ENCODE measurements around the gene ZWINT. TPM values are rescaled to one million over a fixed set of nuclear protein-coding genes. Genes with fewer than 3 reads are reported as not detected.

Gene ZWINT
- 213 and 214 TPM in 2 replicates for polyA plus RNA-seq (2014; cell fraction: cytosol; rRNA removed)
- polyA plus RNA-seq (2014; cell fraction: nucleus; rRNA removed) = 431 and 468 TPM in 2 replicates

GRCh38 chr10:56360967-56361612, at the start of gene ZWINT:
Gene ZWINT (minus strand): TSS chr10:56361259. CDS start chr10:56361236, 23 bp downstream.
- peak; percentile 97 for DNase-seq (ENCODE audit: low spot score)

- no peak for DNase-seq (ENCODE audit: low spot score)
Measured at GRCh38 chr10:56383806-56384205, 22.7 kb upstream of the ZWINT start.

- DNase-seq (ENCODE audit: low spot score) = no peak
Measured at GRCh38 chr10:56370217-56371113, 9.4 kb upstream of the ZWINT start.

GRCh38 chr10:56360583-56360966, 484 bp downstream of the ZWINT start:
- no peak for DNase-seq (ENCODE audit: low spot score)

- no peak for DNase-seq (ENCODE audit: low spot score)
Measured at GRCh38 chr10:56359837-56360236, 1.2 kb downstream of the ZWINT start.

GRCh38 chr10:56357018-56357417, 4.0 kb downstream of the ZWINT start:
- DNase-seq (ENCODE audit: low spot score) = no peak

- DNase-seq (ENCODE audit: low spot score) = no peak
Measured at GRCh38 chr10:56351909-56352630, 9.0 kb downstream of the ZWINT start.

- no peak for DNase-seq (ENCODE audit: low spot score)
Measured at GRCh38 chr10:56349611-56350010, 11.4 kb downstream of the ZWINT start.

- no peak for DNase-seq (ENCODE audit: low spot score)
Measured at GRCh38 chr10:56348101-56348500, 13.0 kb downstream of the ZWINT start.

- no peak for DNase-seq (ENCODE audit: low spot score)
Measured at GRCh38 chr10:56346845-56347415, 14.1 kb downstream of the ZWINT start.

- no peak for DNase-seq (ENCODE audit: low spot score)
Measured at GRCh38 chr10:56341612-56342011, 19.4 kb downstream of the ZWINT start.

GRCh38 chr10:56329961-56330360, 31.1 kb downstream of the ZWINT start:
- no peak for DNase-seq (ENCODE audit: low spot score)

- no peak for DNase-seq (ENCODE audit: low spot score)
Measured at GRCh38 chr10:56327118-56327517, 33.9 kb downstream of the ZWINT start.

GRCh38 chr10:56319386-56319785, 41.7 kb downstream of the ZWINT start:
- DNase-seq (ENCODE audit: low spot score) = no peak

GRCh38 chr10:56318816-56319215, 42.2 kb downstream of the ZWINT start:
- no peak for DNase-seq (ENCODE audit: low spot score)

- no peak for DNase-seq (ENCODE audit: low spot score)
Measured at GRCh38 chr10:56317603-56318002, 43.5 kb downstream of the ZWINT start.

- no peak for DNase-seq (ENCODE audit: low spot score)
Measured at GRCh38 chr10:56316603-56317002, 44.5 kb downstream of the ZWINT start.

Data from SK-N-DZ (cell line).